Lower leg skin (tissue), 4 donors: ENCODE data around the gene CCDC158. TPM values are rescaled to one million over a fixed set of nuclear protein-coding genes. Genes with fewer than 3 reads are reported as not detected.

Source experiments
- DNase-seq, 2 donors: peaks; one replicate each; pipeline ENCODE4 v3.0.0-alpha.2; 2019; ENCODE audit warnings: low spot score in 2 of 2
- H3K4me3 ChIP-seq: fragments of 200-600 bp; sonication (generic); 2 replicates; pipeline ENCODE4 v1.5.1; 2017; ENCODE audit warnings: mild to moderate bottlenecking, low read depth; ENCODE audit not compliant: poor library complexity, severe bottlenecking
- CTCF ChIP-seq, 3 donors: fragments of 450-650 bp; IDR thresholded peaks; one replicate each; pipeline ENCODE4 v1.5.1; 2016; ENCODE audit warnings: antibody characterized with exemption in 3 of 3, mild to moderate bottlenecking in 3 of 3, moderate library complexity in 2 of 3
- POLR2A ChIP-seq, 2 donors: fragments of 450-650 bp; IDR thresholded peaks; one replicate each; pipeline ENCODE4 v1.6.1; 2016 to 2017; ENCODE audit warnings: antibody characterized with exemption in 2 of 2, mild to moderate bottlenecking in 1 of 2, moderate library complexity in 1 of 2
- WGBS, 2 donors: methylation state at CpG; one replicate each; pipeline ENCODE4 v1.1.5; 2018; 5-methylcytosine and 5-hydroxymethylcytosine counted together
- intact Hi-C: fragments of 100-400 bp; cut with DNase I; formaldehyde crosslinking; loops from one replicate; pipeline ENCODE4 v1.15.0; 2023; ENCODE audit warnings: low total_unique reads
- total RNA-seq, 4 donors: library from RNA; depleted of rRNA; stranded (reverse); fragments of >200 nt; gene quantifications; one replicate each; pipeline ENCODE4 v1.1.0, GENCODE V29; 2016

The CCDC158 gene
- total RNA-seq, 4 donors from 2014 or later: 0.19 to 0.36 (median 0.22) TPM; not detected in 1

- WGBS, 2 donors: 42 to 44% methylated on average over 3 of the region's 3 CpGs
- intact Hi-C loops: no loop called here
- TF ChIP-seq CTCF (IDR thresholded peaks at IDR 0.05): no peak
- TF ChIP-seq POLR2A (IDR thresholded peaks at IDR 0.05): no peak
- no peak overlapping the region for H3K4me3 ChIP-seq
- no peak for DNase-seq
Measured at GRCh38 chr4:76449362-76449767, 28.4 kb upstream of the CCDC158 start.

- TF ChIP-seq CTCF (IDR thresholded peaks at IDR 0.05) (no peak), POLR2A (IDR thresholded peaks at IDR 0.05) (no peak)
- WGBS, 2 donors: 89 to 90% methylated on average over 3 of the region's 3 CpGs
- H3K4me3 ChIP-seq: no peak overlapping the region
- DNase-seq: no peak
- intact Hi-C loops: no loop called here
Measured at GRCh38 chr4:76448211-76448610, 27.3 kb upstream of the CCDC158 start.

- WGBS, 2 donors: 17 to 41% methylated on average over 1 of the region's 1 CpG
- TF ChIP-seq CTCF (IDR thresholded peaks at IDR 0.05) (no peak), POLR2A (IDR thresholded peaks at IDR 0.05) (no peak)
- DNase-seq: no peak
- intact Hi-C loops: no loop called here
- H3K4me3 ChIP-seq: no peak overlapping the region
Measured at GRCh38 chr4:76447393-76447851, 26.5 kb upstream of the CCDC158 start.

- TF ChIP-seq CTCF (IDR thresholded peaks at IDR 0.05) (no peak), POLR2A (IDR thresholded peaks at IDR 0.05) (no peak)
- H3K4me3 ChIP-seq: no peak overlapping the region
- 90 to 92% methylated on average over 2 of the region's 2 CpGs for WGBS, 2 donors
- no peak for DNase-seq
- intact Hi-C loops: no loop called here
Measured at GRCh38 chr4:76445911-76446310, 25.0 kb upstream of the CCDC158 start.

- 85 to 96% methylated on average over 1 of the region's 1 CpG for WGBS, 2 donors
- DNase-seq: no peak
- no peak overlapping the region for H3K4me3 ChIP-seq
- TF ChIP-seq POLR2A (IDR thresholded peaks at IDR 0.05) (no peak), CTCF (IDR thresholded peaks at IDR 0.05) (no peak)
- intact Hi-C loops: no loop called here
Measured at GRCh38 chr4:76443376-76443775, 22.4 kb upstream of the CCDC158 start.

GRCh38 chr4:76442807-76443206, 21.9 kb upstream of the CCDC158 start:
- intact Hi-C loops: no loop called here
- no peak for TF ChIP-seq CTCF (IDR thresholded peaks at IDR 0.05)
- 84% methylated on average over 3 of the region's 3 CpGs for WGBS, 2 donors
- H3K4me3 ChIP-seq: no peak overlapping the region
- DNase-seq: no peak
